Mammary epithelial cell (primary cell): ENCODE data around the gene NBEAL2.

Experiments
- CTCF ChIP-seq, 2 donors: IDR thresholded peaks in 1 of 2; conservative IDR thresholded peaks in 1 of 2; 2 replicates each; pipeline ENCODE4 v1.5.1; 2011 to 2012; ENCODE audit warnings: inconsistent platforms in 2 of 2, low read length in 2 of 2, mild to moderate bottlenecking in 2 of 2, control low read depth in 1 of 2, low read depth in 1 of 2; ENCODE audit not compliant: insufficient read depth in 1 of 2; ENCODE audit errors: extremely low read depth in 1 of 2
- EZH2 ChIP-seq: IDR thresholded peaks from 2 replicates; pipeline ENCODE4 v1.6.1; 2012; ENCODE audit warnings: low read length, inconsistent platforms, borderline replicate concordance

GRCh38 chr3:46935168-46935858 lies 44.2 kb upstream of the NBEAL2 start:
- peak; percentile 83 to 88 for TF ChIP-seq CTCF (conservative IDR thresholded peaks at IDR 0.05 in 1 of 2, IDR thresholded peaks at IDR 0.05 in 1 of 2; ENCODE audit: extremely low read depth in 1 of 2, insufficient read depth in 1 of 2, low read depth in 1 of 2, low read length in 2 of 2)
- no peak for TF ChIP-seq EZH2
